IMR-90 (cell line): ENCODE data around the gene DDX20. TPM values are rescaled to one million over a fixed set of nuclear protein-coding genes. Genes with fewer than 3 reads are reported as not detected.

Experiments
- ATAC-seq: fragments of 200-7000 bp; cut with Tn5 transposase; 2 replicates; pipeline ENCODE4 v1.9.1; 2020; ENCODE audit warnings: low read depth, mild to moderate bottlenecking, moderate library complexity
- BruUV-seq: library from RNA; stranded (reverse); fragments of 400-500 nt; replicated peaks from 2 replicates; lab custom pipeline; 2021; lab: Mats Ljungman, UMichigan
- CTCF ChIA-PET: fragments of 300-600 bp; formaldehyde crosslinking; extraction: SDS; loops from one replicate; lab custom pipeline; 2021; ENCODE audit warnings: antibody characterized with exemption; lab: Yijun Ruan, JAX
- POLR2A ChIA-PET: fragments of 300-600 bp; sonication (Branson Sonifier 250); formaldehyde crosslinking; loops from one replicate; lab custom pipeline; 2022; ENCODE audit warnings: antibody characterized with exemption; ENCODE audit not compliant: unreplicated experiment; lab: Charles Lee
- DNase-seq: peaks from one replicate; pipeline ENCODE4 v3.0.0; 2013
- H2AFZ ChIP-seq: replicated peaks from 2 replicates; pipeline ENCODE3; 2013; ENCODE audit warnings: low read length, mild to moderate bottlenecking; ENCODE audit not compliant: poor library complexity
- H2AK5ac ChIP-seq: 2 replicates; pipeline ENCODE4 v1.6.1; 2013; ENCODE audit warnings: low read depth, low read length, inconsistent platforms
- H2AK9ac ChIP-seq: replicated peaks from 2 replicates; pipeline ENCODE3; 2013; ENCODE audit warnings: mild to moderate bottlenecking, low read depth, low read length, moderate library complexity; ENCODE audit not compliant: poor library complexity
- H2BK120ac ChIP-seq: 2 replicates; pipeline ENCODE4 v1.6.1; 2013; ENCODE audit warnings: low read depth, low read length, inconsistent platforms
- H2BK15ac ChIP-seq: 3 replicates; pipeline ENCODE4 v1.6.1; 2013; ENCODE audit warnings: low read depth, low read length, inconsistent platforms
- H2BK20ac ChIP-seq: 2 replicates; pipeline ENCODE4 v1.6.1; 2013; ENCODE audit warnings: low read depth, mild to moderate bottlenecking, inconsistent platforms, low read length, moderate library complexity
- H2BK5ac ChIP-seq: 2 replicates; pipeline ENCODE4 v1.6.1; 2013; ENCODE audit warnings: mild to moderate bottlenecking, low read depth, low read length, inconsistent platforms; ENCODE audit not compliant: poor library complexity, severe bottlenecking
- H3K14ac ChIP-seq: replicated peaks from 2 replicates; pipeline ENCODE4 v1.6.1; 2013; ENCODE audit warnings: low read depth, low read length, inconsistent platforms
- H3K18ac ChIP-seq: 2 replicates; pipeline ENCODE4 v1.6.1; 2013; ENCODE audit warnings: low read depth, low read length, control low read depth
- H3K23ac ChIP-seq: 2 replicates; pipeline ENCODE4 v1.6.1; 2013; ENCODE audit warnings: low read depth, low read length, inconsistent platforms
- H3K27ac ChIP-seq: 2 replicates; pipeline ENCODE4 v1.5.1; 2013; ENCODE audit warnings: mild to moderate bottlenecking, control low read depth, low read length; ENCODE audit not compliant: insufficient read depth
- H3K27me3 ChIP-seq: 2 replicates; pipeline ENCODE4 v1.6.1; 2013; ENCODE audit warnings: low read length; ENCODE audit not compliant: control insufficient read depth, insufficient read depth
- H3K36me3 ChIP-seq: 2 replicates; pipeline ENCODE4 v1.6.1; 2013; ENCODE audit warnings: low read length, mixed read lengths; ENCODE audit not compliant: control insufficient read depth, insufficient read depth
- H3K4ac ChIP-seq: 2 replicates; pipeline ENCODE4 v1.6.1; 2013; ENCODE audit warnings: low read depth, low read length, inconsistent platforms
- H3K4me1 ChIP-seq: 2 replicates; pipeline ENCODE4 v1.6.1; 2013; ENCODE audit warnings: low read length, mixed read lengths; ENCODE audit not compliant: control insufficient read depth, insufficient read depth
- H3K4me2 ChIP-seq: 2 replicates; pipeline ENCODE4 v1.6.1; 2013; ENCODE audit warnings: low read depth, mild to moderate bottlenecking, control low read depth, low read length, moderate library complexity
- H3K4me3 ChIP-seq: 2 replicates; pipeline ENCODE4 v1.5.1; 2013; ENCODE audit warnings: low read depth, mild to moderate bottlenecking, control low read depth, low read length, moderate library complexity; ENCODE audit not compliant: insufficient read depth
- H3K56ac ChIP-seq: 2 replicates; pipeline ENCODE4 v1.6.1; 2013; ENCODE audit warnings: low read length, inconsistent platforms; ENCODE audit not compliant: insufficient read depth; ENCODE audit errors: extremely low read depth
- H3K79me1 ChIP-seq, 2 experiments: 2 replicates each; pipeline ENCODE4 v1.6.1; 2013; ENCODE audit warnings: low read length in 2 of 2, inconsistent platforms in 1 of 2, low read depth in 1 of 2
- H3K9ac ChIP-seq: 2 replicates; pipeline ENCODE4 v1.6.1; 2013; ENCODE audit warnings: low read depth, low read length, control low read depth
- H3K9me1 ChIP-seq: 2 replicates; pipeline ENCODE4 v1.6.1; 2013; ENCODE audit warnings: low read length, inconsistent platforms; ENCODE audit not compliant: insufficient read depth
- H3K9me3 ChIP-seq: 2 replicates; pipeline ENCODE4 v1.6.1; 2013; ENCODE audit warnings: low read length; ENCODE audit not compliant: control insufficient read depth, insufficient read depth
- H4K20me1 ChIP-seq: 2 replicates; pipeline ENCODE4 v1.6.1; 2013; ENCODE audit warnings: low read length, inconsistent platforms; ENCODE audit not compliant: insufficient read depth
- H4K5ac ChIP-seq: 2 replicates; pipeline ENCODE4 v1.6.1; 2013; ENCODE audit warnings: mild to moderate bottlenecking, low read depth, low read length, control low read depth
- H4K8ac ChIP-seq, 2 experiments: 2 replicates each; pipeline ENCODE4 v1.6.1; 2013; ENCODE audit warnings: low read depth in 2 of 2, low read length in 2 of 2, control low read depth in 1 of 2, inconsistent platforms in 1 of 2
- H4K91ac ChIP-seq: 2 replicates; pipeline ENCODE4 v1.6.1; 2013; ENCODE audit warnings: low read depth, low read length, inconsistent platforms; ENCODE audit not compliant: insufficient read depth
- CEBPB ChIP-seq: IDR thresholded peaks from 2 replicates; pipeline ENCODE4 v1.6.1; 2012; ENCODE audit warnings: low read depth, low read length, improper control_type of control experiment
- ELK1 ChIP-seq: fragments of 150-350 bp; IDR thresholded peaks from 2 replicates; pipeline ENCODE4 v1.6.1; 2016; ENCODE audit warnings: low read depth, mild to moderate bottlenecking, low read length, moderate library complexity, borderline replicate concordance
- FOS ChIP-seq: fragments of 150-350 bp; IDR thresholded peaks from 2 replicates; pipeline ENCODE4 v1.6.1; 2016; ENCODE audit warnings: low read depth, low read length
- MAZ ChIP-seq: IDR thresholded peaks from 2 replicates; pipeline ENCODE4 v1.6.1; 2012; ENCODE audit warnings: low read depth, mild to moderate bottlenecking, low read length, improper control_type of control experiment, moderate library complexity, borderline replicate concordance
- NFE2L2 ChIP-seq: fragments of 150-350 bp; IDR thresholded peaks from 2 replicates; pipeline ENCODE4 v1.6.1; 2016; ENCODE audit warnings: low read depth, mild to moderate bottlenecking, low read length
- RCOR1 ChIP-seq: IDR thresholded peaks from 2 replicates; pipeline ENCODE4 v1.6.1; 2012; ENCODE audit warnings: mild to moderate bottlenecking, low read length, improper control_type of control experiment; ENCODE audit not compliant: insufficient replicate concordance
- RFX5 ChIP-seq: IDR thresholded peaks from 2 replicates; pipeline ENCODE4 v1.8.0; 2012; ENCODE audit warnings: low read depth, mild to moderate bottlenecking, low read length, moderate library complexity
- SMC3 ChIP-seq: fragments of 150-350 bp; IDR thresholded peaks from 2 replicates; pipeline ENCODE4 v1.6.1; 2016; ENCODE audit warnings: low read depth, mild to moderate bottlenecking, antibody characterized with exemption, low read length, moderate library complexity
- WGBS, 2 experiments: methylation state at CpG; one replicate each; pipeline versions ENCODE4 v1.1.5 to v1.1.7; 2013; ENCODE audit warnings: missing lambda C conversion rate in 2 of 2; ENCODE audit not compliant: insufficient read length in 1 of 2; ENCODE audit errors: extremely low coverage in 2 of 2; 5-methylcytosine and 5-hydroxymethylcytosine counted together
- dilution Hi-C: fragments of 300-500 bp; cut with HindIII; formaldehyde crosslinking; loops from one replicate; pipeline ENCODE4 v1.14.3; 2018; ENCODE audit warnings: low sequenced_read_pairs; ENCODE audit not compliant: unreplicated experiment
- in situ Hi-C: fragments of 300-500 bp; cut with MboI; formaldehyde crosslinking; loops from 3 replicates; pipeline ENCODE4 v1.14.3; 2019; ENCODE audit warnings: low sequenced_read_pairs, inconsistent platforms, mixed read lengths
- intact Hi-C: fragments of 100-400 bp; cut with micrococcal nuclease; formaldehyde crosslinking; loops from 2 replicates; pipeline ENCODE4 v1.10.0; 2022
- polyA plus RNA-seq, 3 experiments: library from polyadenylated mRNA; depleted of rRNA; stranded (reverse); fragments of >200 nt; gene quantifications; 2 replicates each; pipeline ENCODE4 v1.2.3, GENCODE V29; 2012; ENCODE audit warnings: low replicate concordance in 1 of 3
- total RNA-seq: library from RNA; depleted of rRNA; stranded (reverse); fragments of >200 nt; gene quantifications from 2 replicates; pipeline ENCODE4 v1.2.3, GENCODE V29; 2012
- TF ChIP-seq, protein P1 (sequence below): conservative IDR thresholded peaks from 2 replicates; pipeline ENCODE4 v1.5.1; 2012; ENCODE audit warnings: mild to moderate bottlenecking, low read depth, low read length, improper control_type of control experiment

DDX20 gene
- total and polyA plus RNA-seq, 2 of the 4 experiments (the other 2 are of a cell fraction) = 5.7 to 10.9 TPM

DNA sequence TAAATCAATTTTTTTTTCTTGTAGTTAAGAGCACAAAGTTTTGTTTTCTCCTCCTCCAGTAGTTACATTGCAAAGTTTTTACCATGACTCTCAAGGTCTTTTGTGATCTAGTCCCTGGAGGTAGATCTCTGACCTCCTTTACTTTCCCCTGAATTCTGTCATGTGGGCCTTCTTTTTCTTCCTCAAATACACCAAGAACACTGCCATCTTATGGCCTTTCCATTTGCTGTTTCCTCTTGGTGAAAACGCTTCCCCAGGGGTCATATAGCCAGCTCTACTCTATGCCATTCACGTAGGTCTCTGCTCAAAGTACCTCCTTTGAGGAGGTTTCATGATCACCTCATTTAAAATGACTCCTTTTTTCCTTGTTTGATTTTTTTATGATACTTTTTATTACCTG, 2.7 kb downstream of the DDX20 start:
- ATAC-seq (no peak), DNase-seq (no peak)
- H2BK5ac ChIP-seq = no peak overlapping the region
- H4K20me1 ChIP-seq = no peaks in the 10 kb centered on the region
- H3K9ac ChIP-seq = no peak overlapping the region
- no peak overlapping the region for H3K4me2 ChIP-seq
- H3K23ac ChIP-seq = no peak overlapping the region
- H3K27ac ChIP-seq = no peak overlapping the region
- no peak overlapping the region for H2AFZ ChIP-seq
- no peak overlapping the region for H4K91ac ChIP-seq
- no peak overlapping the region for H4K5ac ChIP-seq
- ChIA-PET POLR2A (no interaction called here), CTCF (no interaction called here)
- H3K18ac ChIP-seq = no peak overlapping the region
- H2AK9ac ChIP-seq = no peak overlapping the region
- dilution Hi-C loops = loop anchor here (25.0 kb wide), 1 partner anchor 296 kb away; the partner anchor contains the start of gene C1orf162
- H3K4ac ChIP-seq = no peak overlapping the region
- H3K4me1 ChIP-seq = peaks cover 8% of the 10 kb centered on the region
- no peaks in the 10 kb centered on the region for H3K27me3 ChIP-seq
- H2BK15ac ChIP-seq = no peak overlapping the region
- H3K14ac ChIP-seq = no peak overlapping the region
- H2BK120ac ChIP-seq = no peak overlapping the region
- H3K36me3 ChIP-seq = peaks cover 5% of the 10 kb centered on the region
- peaks cover 16 to 33% of the 10 kb centered on the region in 2 experiments for H3K79me1 ChIP-seq
- H3K56ac ChIP-seq = no peak overlapping the region
- no peak overlapping the region for H2AK5ac ChIP-seq
- H3K9me3 ChIP-seq = no peaks in the 10 kb centered on the region
- peaks cover 4% of the 10 kb centered on the region; the same call in 1 of the 2 replicates for H3K9me1 ChIP-seq
- no peak for TF ChIP-seq MAZ
- no peak for TF ChIP-seq RCOR1
- TF ChIP-seq NFE2L2 = no peak
- TF ChIP-seq, protein P1, sequence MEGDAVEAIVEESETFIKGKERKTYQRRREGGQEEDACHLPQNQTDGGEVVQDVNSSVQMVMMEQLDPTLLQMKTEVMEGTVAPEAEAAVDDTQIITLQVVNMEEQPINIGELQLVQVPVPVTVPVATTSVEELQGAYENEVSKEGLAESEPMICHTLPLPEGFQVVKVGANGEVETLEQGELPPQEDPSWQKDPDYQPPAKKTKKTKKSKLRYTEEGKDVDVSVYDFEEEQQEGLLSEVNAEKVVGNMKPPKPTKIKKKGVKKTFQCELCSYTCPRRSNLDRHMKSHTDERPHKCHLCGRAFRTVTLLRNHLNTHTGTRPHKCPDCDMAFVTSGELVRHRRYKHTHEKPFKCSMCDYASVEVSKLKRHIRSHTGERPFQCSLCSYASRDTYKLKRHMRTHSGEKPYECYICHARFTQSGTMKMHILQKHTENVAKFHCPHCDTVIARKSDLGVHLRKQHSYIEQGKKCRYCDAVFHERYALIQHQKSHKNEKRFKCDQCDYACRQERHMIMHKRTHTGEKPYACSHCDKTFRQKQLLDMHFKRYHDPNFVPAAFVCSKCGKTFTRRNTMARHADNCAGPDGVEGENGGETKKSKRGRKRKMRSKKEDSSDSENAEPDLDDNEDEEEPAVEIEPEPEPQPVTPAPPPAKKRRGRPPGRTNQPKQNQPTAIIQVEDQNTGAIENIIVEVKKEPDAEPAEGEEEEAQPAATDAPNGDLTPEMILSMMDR = peak; percentile 29; the same call in 1 of the 2 replicates
- no peak for TF ChIP-seq CEBPB
- peak; percentile 30; the same call in 1 of the 2 replicates for TF ChIP-seq SMC3
- no peak for TF ChIP-seq RFX5
- no peak for TF ChIP-seq FOS
- TF ChIP-seq ELK1 = no peak
- no TSS peak for BruUV-seq
- H3K4me3 ChIP-seq = no peak overlapping the region
- intact Hi-C loops = loop anchor here (5.0 kb wide), 1 partner anchor 531 kb away; the partner anchor contains the start of gene CHI3L2
- in situ Hi-C loops = no loop called here
- no peak overlapping the region for H4K8ac ChIP-seq
- no peak overlapping the region for H2BK20ac ChIP-seq
- WGBS, 2 experiments = no CpG with 5 or more reads among the region's 2 CpGs
